GM19043 (cell line): ENCODE results near the gene SSBP2.

Experiments
- ATAC-seq: cut with Tn5 transposase; IDR thresholded peaks from one replicate; pipeline ENCODE4 v1.9.1; 2021; ENCODE audit warnings: low read depth; ENCODE audit not compliant: unreplicated experiment

The SSBP2 gene

GRCh38 chr5:81767938-81768337 lies 17.0 kb upstream of the SSBP2 start:
- no peak for ATAC-seq

DNA sequence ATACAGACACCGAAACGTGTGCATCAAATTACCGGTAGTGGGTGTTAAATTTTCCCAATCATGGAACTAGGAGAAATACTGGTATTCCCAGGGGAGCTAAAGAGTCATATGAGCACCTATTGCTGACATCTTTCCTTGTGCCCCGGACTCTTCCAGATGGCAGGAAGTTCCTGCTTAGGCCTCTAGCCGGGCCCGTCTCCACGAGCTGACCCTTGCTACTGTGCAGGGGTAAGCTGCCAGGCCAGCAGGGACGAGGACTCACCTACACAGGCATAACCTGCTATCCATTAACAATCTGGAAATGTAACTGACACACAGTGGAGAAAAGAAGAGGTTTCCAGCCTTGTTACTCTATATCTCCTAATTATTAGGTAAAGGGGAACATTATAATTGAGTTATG lies 16.2 kb upstream of the SSBP2 start:
- no peak for ATAC-seq

DNA sequence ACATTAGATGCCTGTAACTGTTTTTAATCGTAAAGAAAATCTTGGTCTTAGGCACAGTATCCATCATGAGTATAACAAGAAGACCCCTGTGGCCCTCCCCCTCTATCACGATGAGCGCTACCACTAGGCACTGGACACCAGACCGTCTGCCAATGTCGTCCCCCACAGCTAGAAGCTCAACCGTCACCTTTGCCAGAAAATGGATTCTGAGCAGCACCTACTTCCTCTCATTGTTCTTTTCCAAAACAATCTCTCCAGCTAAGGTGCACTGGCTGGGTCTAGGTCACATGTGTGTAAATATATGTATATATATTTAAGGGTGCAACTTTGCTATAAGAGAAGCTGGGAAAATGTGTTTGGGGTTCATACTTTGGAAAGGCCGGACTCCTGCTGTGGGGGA lies 15.7 kb upstream of the SSBP2 start:
- ATAC-seq: no peak

DNA sequence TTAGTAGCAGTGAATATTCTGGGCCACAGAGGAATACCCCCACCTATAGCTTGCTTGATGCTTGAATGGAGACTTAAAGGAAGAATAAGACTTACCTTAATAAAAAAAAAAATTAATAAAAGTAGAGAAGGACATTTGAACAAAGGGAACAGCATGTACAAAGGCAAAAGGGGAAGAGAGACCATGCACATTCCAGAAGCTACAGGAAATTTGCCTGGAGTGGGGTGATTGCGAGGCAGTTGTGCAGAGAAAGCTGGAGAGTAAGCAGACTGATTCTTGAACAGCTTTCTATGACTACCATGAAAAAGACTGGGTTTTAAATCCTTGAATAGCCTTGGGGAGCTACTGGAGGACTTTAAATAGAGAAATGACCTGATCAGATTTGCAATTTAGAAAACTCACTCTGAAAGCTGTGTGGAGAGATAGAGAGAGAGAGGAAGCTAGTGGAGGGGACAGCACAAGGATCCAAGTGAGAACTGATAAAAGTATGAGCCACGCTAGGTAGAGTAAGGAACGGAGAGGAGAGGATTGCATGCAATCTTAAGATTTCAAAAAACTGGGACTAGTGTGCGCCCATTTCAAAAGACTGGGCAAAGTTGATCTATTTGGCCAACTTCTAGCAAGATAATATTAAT lies 12.5 kb upstream of the SSBP2 start:
- no peak for ATAC-seq

DNA sequence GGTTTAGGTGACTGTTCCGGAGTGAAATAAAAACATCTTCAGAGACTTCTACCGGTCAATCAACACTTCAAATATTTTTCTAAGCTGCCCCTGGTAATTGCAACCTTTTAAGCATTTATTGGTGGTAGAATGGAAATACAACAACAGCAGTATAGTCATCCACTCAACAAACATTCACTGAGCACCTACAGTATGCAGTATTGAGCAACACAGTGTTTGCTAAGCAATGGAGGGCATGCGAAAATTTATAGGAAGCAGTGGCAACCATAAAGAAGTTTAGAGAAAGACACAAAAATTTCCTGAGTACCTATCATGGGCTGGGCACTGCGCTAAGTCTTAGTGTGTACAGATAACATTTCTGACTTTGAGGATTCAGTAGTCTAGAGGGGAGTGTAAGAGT lies 12.0 kb upstream of the SSBP2 start:
- no peak for ATAC-seq

DNA sequence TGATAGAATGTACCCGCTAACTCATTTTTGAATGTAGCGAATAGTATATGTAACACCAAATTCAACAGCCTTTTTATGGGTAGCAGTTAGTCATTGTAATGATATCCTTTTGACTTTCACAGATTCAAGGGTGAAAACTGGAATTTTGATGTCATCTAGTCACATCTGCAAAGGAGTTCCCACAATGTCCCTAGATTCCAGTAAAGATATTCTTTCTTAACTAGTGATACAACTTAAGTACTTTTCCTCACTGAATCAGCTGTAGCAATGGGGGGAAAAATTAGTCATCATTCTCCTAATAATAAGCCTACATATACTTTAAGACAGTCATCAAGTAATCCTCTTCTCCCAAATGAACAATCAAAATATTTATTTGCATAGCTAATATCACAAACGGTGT lies 11.5 kb upstream of the SSBP2 start:
- no peak for ATAC-seq

- no peak for ATAC-seq
Observed at GRCh38 chr5:81761970-81762369, 11.1 kb upstream of the SSBP2 start.

- no peak for ATAC-seq
Observed at GRCh38 chr5:81761270-81761669, 10.4 kb upstream of the SSBP2 start.

DNA sequence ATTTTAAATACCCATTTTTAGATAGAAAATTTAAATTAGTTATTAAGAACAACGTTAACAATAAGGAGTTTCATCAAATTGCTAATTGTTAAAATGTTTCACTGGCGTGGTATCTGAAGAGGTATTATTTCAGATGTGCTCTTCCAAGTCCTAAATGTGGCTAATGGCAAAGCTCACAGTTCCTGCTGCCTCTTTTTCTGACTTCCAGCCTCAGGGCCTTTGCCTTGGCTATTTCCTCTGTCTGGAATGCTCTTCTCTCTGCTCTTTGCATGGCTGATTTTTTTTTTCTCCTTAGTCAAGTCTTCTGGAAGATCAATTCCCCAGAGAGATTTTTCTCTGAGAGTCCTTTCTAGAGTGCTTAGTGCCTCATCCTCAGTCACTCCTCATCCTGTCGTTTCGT lies 9.6 kb upstream of the SSBP2 start:
- ATAC-seq: no peak

DNA sequence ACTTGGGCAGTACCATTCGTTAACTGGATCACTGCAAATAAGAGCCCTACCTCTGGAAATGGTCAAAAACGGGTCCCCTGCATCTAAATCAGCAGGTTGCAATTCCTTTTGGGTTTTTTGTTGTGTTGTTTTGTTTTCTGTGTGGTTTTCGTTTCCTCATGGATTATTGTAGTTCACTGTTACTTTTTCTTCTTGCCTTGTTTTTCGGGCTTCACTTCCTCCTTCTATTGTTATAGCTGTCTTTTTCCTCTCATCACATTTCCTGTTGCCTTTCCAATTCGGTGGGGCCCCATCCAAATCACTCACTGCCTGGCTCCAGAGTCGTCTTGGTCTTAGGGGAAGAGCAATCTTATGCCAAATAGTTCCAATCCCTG lies 8.7 kb upstream of the SSBP2 start:
- no peak for ATAC-seq

- ATAC-seq: no peak
Observed at GRCh38 chr5:81757404-81757803, 6.5 kb upstream of the SSBP2 start.

GRCh38 chr5:81756016-81756415 lies 5.1 kb upstream of the SSBP2 start:
- no peak for ATAC-seq

GRCh38 chr5:81755320-81755719 lies 4.4 kb upstream of the SSBP2 start:
- no peak for ATAC-seq

- no peak for ATAC-seq
Observed at GRCh38 chr5:81754621-81755020, 3.7 kb upstream of the SSBP2 start.

DNA sequence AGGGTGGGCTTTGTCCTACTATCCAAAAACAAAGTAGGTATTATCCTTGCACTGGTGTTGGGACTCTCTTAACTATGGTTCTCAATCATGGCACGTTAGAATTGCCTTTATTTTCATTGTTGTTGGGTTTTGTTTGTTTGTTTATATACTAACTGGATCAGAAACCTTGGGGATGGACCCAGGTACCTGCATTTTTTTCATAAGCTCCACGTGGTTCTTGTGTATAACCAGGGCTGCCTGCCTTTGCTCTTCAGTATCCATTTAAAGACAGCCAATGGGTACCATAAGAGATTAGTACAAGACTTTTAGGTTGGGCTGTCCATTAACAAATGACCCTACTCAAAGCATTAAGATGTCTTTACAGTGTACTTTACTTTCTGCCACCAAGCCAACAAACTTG lies 2.5 kb upstream of the SSBP2 start:
- ATAC-seq: no peak

DNA sequence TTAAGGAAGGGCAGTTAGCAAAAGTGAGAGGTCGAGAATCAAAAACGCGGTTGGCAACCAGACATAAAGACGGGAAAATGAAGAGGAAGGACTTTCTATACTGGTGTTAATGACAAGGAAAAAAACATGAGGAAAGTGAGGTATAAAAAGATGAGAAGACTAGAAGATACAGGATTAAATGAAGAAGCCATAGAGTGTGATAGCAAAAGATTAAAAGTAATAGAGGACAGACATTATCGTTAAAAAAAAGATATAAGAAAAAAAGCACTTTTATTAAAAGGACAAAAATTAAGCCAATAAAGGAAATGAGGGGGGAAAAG lies 1.7 kb upstream of the SSBP2 start:
- no peak for ATAC-seq

DNA sequence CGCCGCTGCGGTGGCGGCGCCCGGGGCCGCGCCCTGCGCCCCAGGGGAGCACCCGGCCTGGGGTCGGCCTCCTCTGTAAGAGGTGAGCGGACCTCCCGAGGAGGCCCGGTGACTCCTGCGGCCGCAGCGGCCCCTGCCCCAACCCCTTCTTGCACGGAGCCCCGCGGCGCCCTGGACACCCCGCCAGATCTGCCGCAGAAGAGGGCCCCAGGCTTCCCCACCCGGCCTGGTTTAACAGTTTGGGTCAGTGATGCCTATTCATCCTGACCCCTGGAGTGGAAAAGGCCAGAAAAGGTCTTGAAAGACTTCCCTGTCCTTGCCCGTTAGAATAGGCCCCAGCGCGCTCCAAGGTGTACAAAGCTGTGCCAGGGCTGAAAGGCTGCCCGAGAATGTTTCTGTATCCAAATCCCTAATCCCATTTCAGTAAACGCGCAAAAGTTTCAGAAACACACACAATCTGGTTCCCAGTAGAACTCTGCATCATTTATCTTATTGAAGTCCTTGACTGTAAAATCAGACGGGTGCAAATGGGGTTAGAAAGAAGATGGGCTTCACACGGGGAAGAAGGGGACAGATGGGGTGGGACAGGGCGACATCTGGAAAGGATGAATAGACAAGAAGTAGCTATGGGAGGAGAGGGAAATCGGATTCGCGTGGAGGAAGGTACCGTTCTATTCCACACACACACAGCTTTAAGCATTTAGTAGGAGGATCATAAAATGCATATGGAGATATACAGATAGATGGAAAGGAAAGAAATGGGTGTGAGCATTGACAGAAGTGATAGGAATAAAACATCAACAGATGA lies 1.1 kb upstream of the SSBP2 start:
- ATAC-seq: no peak

- ATAC-seq: peak; percentile 11
Observed at GRCh38 chr5:81750308-81751008, 439 bp downstream of the SSBP2 start.

DNA sequence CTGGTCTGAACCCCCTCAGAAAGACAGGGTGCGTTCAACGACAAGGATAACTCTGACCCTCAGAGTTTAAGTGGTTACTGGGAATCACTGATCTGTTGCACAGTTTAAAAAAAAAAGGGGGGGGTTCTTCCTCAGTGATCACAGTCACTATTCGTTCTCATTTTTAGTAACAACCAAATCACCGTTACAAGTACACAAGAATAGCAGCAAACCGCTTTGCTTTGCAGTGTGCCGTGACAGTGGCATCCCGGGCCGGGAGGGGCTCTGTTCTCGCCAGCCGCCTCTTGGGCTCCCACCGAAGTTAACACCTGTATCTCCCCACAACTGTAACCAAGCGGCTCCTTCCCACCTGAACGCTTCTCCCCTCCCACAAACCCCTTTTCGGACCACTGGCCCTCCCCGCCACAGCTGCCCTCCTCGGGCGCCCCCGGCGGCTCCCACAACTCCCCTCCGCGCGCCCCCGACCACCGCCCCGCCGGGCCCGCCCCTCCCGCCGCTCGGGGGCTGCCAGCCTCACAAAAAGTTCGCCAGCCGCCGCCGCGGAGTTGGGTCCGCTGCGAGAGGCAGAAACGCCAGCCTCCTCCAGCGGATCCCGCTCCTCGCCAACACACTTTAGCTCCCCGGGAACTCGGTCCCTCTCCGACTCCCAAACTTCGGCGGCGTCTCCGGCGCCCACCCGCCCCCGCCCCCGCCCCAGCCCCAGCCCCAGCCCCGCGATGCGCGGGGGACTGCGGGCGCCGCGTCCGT lies 1.2 kb downstream of the SSBP2 start:
- peak; percentile 51 for ATAC-seq

DNA sequence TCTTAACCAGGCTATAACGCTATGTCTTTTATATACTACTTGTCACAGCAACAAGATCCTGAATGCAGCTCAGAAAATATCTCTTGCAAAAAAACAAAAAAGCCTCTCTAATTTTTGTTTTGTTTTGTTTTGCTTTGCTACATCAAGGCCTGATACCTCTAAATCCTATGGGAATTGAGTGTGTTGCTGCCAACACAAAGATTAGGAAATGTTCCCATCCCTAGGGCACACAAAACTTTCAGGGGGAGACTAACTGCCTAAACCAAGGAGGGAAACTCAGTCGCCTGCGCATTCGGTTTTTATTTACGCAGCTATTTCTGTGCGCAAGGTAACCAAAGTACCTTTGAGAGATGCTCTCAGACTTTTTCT lies 1.7 kb downstream of the SSBP2 start:
- no peak for ATAC-seq

- no peak for ATAC-seq
Observed at GRCh38 chr5:81748556-81748955, 2.3 kb downstream of the SSBP2 start.
